Measurements from ENCODE around the gene APC2. TPM values are rescaled to one million over a fixed set of nuclear protein-coding genes. Genes with fewer than 3 reads are reported as not detected.
A peak's percentile ranks its signal among the peaks of the same experiment; 100 is the strongest.

APC2 gene
- total RNA-seq, 1 experiment from 2014 or later = 11.9 TPM

GRCh38 chr19:1512671-1513498 lies 63.0 kb downstream of the APC2 start, which contains the start of gene ADAMTSL5:
Gene ADAMTSL5, minus strand, starts transcription at chr19:1513019. Its CDS starts 2,076 bp downstream, at chr19:1510943.
- intact Hi-C loops (cut with micrococcal nuclease; ENCODE audit: unreplicated experiment) = no loop called here
- no TSS peak for BruUV-seq (replicated peaks)
- H3K36me3 ChIP-seq (ENCODE audit: control insufficient read depth, insufficient read depth, low read length) = peaks cover 2% of the 10 kb centered on the region; the same call in 1 of the 2 replicates

More at GRCh38 chr19:1512671-1513498, 63.0 kb downstream of the APC2 start, which contains the start of gene ADAMTSL5:
- DNase-seq (ENCODE audit: low read depth, low spot score) (no peak), ATAC-seq (peak; percentile 92)
- CTCF ChIA-PET = no interaction called here
- Histone ChIP-seq H3K4me3 (ENCODE audit: low read depth in 2 of 2, low read length in 2 of 2) (peak within 1 kb of the TSS; percentile 63 to 74), H3K27ac (ENCODE audit: low read length) (peak within 1 kb of the TSS; percentile 82), H3K4me1 (ENCODE audit: control insufficient read depth, insufficient read depth, low read length) (no peaks in the 10 kb centered on the region), H3K27me3 (ENCODE audit: control insufficient read depth, insufficient read depth, low read length) (no peaks in the 10 kb centered on the region), H3K9me3 (ENCODE audit: control insufficient read depth, insufficient read depth, low read depth, low read length) (no peaks in the 10 kb centered on the region)
- in situ Hi-C loops (cut with HindIII; ENCODE audit: low pct_unique_long_range_greater_than_20kb, low sequenced_read_pairs) = no loop called here
- TF ChIP-seq POLR2AphosphoS5 (IDR thresholded peaks at IDR 0.05; ENCODE audit: low read depth, low read length) (0 out of 2 replicates have a peak, but pooled peaks have one; percentile 40), TCF7L2 (IDR thresholded peaks at IDR 0.05; ENCODE audit: low read depth, low read length) (no peak), CTCF (IDR thresholded peaks at IDR 0.05) (peak; percentile 73), REST (IDR thresholded peaks at IDR 0.05; ENCODE audit: insufficient read depth in 1 of 2, low read depth in 2 of 2, low read length in 1 of 2) (no peak)
- POLR2A ChIA-PET = no interaction called here

Measured in Panc1 (cell line).